B cell (primary cell): ENCODE measurements around the gene ST8SIA6. TPM values are rescaled to one million over a fixed set of nuclear protein-coding genes. Genes with fewer than 3 reads are reported as not detected.

Experiments used
- ATAC-seq: fragments of 200-7000 bp; cut with Tn5 transposase; one replicate; pipeline ENCODE4 v1.10.0; 2021; ENCODE audit warnings: low read depth, mild to moderate bottlenecking, moderate number of reproducible peaks, moderate library complexity
- CTCF ChIA-PET: fragments of 350-600 bp; sonication (Branson Sonifier 250); formaldehyde crosslinking; loops from one replicate; lab custom pipeline; 2021; ENCODE audit warnings: antibody characterized with exemption, inconsistent platforms; lab: Charles Lee
- POLR2A ChIA-PET: fragments of 350-600 bp; sonication (Branson Sonifier 250); formaldehyde crosslinking; loops from one replicate; lab custom pipeline; 2021; ENCODE audit warnings: antibody characterized with exemption; lab: Charles Lee
- DNase-seq: peaks from one replicate; pipeline ENCODE4 v3.0.0; 2013
- H2AFZ ChIP-seq: 2 replicates; pipeline ENCODE4 v1.6.1; 2012; ENCODE audit warnings: mild to moderate bottlenecking, low read depth, low read length; ENCODE audit not compliant: insufficient read depth, poor library complexity, severe bottlenecking
- H3K27ac ChIP-seq, 2 donors: 1 replicate in 1 of 2; 2 replicates in 1 of 2; pipeline ENCODE4 v1.5.1; 2012 to 2013; ENCODE audit warnings: low read length in 2 of 2, mild to moderate bottlenecking in 2 of 2, moderate library complexity in 1 of 2
- H3K27me3 ChIP-seq, 4 experiments: fragments of 200-600 bp in 1 of 4; sonication (generic) in 1 of 4; replicated peaks in 1 of 4; 1 replicate in 2 of 4; 2 replicates in 2 of 4; pipeline versions ENCODE4 v1.6.1 to v1.7.0; 2013 to 2016; ENCODE audit warnings: low read length in 3 of 4, mild to moderate bottlenecking in 2 of 4, mixed read lengths in 1 of 4, moderate library complexity in 1 of 4; ENCODE audit not compliant: insufficient read depth in 4 of 4, control insufficient read depth in 3 of 4; ENCODE audit errors: control extremely low read depth in 1 of 4
- H3K36me3 ChIP-seq, 2 experiments: replicated peaks in 1 of 2; 1 replicate in 1 of 2; 2 replicates in 1 of 2; pipeline versions ENCODE4 v1.6.1 to v1.7.1; 2013; ENCODE audit warnings: low read length in 1 of 2; ENCODE audit not compliant: insufficient read depth in 2 of 2, control insufficient read depth in 1 of 2; ENCODE audit errors: control extremely low read depth in 1 of 2, extremely low read depth in 1 of 2
- H3K4me1 ChIP-seq, 2 donors: fragments of 200-600 bp in 1 of 2; sonication (generic) in 1 of 2; 1 replicate in 1 of 2; 2 replicates in 1 of 2; pipeline versions ENCODE4 v1.5.1 to v1.6.1; 2013 to 2017; ENCODE audit warnings: low read length in 2 of 2; ENCODE audit not compliant: control insufficient read depth in 2 of 2, insufficient read depth in 2 of 2
- H3K4me2 ChIP-seq: replicated peaks from 2 replicates; pipeline ENCODE3; 2012; ENCODE audit warnings: mild to moderate bottlenecking, low read depth, low read length; ENCODE audit not compliant: poor library complexity, severe bottlenecking
- H3K4me3 ChIP-seq, 5 experiments: fragments of 200-600 bp in 1 of 5; sonication (generic) in 1 of 5; 1 replicate in 3 of 5; 2 replicates in 2 of 5; pipeline versions ENCODE4 v1.5.1 to v1.7.0; 2011 to 2016; ENCODE audit warnings: low read length in 4 of 5, mild to moderate bottlenecking in 4 of 5, low read depth in 2 of 5, control low read depth in 1 of 5, moderate library complexity in 1 of 5; ENCODE audit not compliant: insufficient read depth in 1 of 5; ENCODE audit errors: control extremely low read depth in 1 of 5, extremely low read depth in 1 of 5
- H3K79me2 ChIP-seq: fragments of 200-600 bp; sonication (generic); one replicate; pipeline ENCODE4 v1.6.0; 2016; ENCODE audit warnings: low read length; ENCODE audit not compliant: control insufficient read depth, insufficient read depth
- H3K9ac ChIP-seq: fragments of 200-600 bp; sonication (generic); 2 replicates; pipeline ENCODE4 v1.6.1; 2017; ENCODE audit warnings: mild to moderate bottlenecking, low read length, moderate library complexity
- H3K9me3 ChIP-seq, 3 donors: one replicate each; pipeline versions ENCODE4 v1.6.1 to v1.7.1; 2013; ENCODE audit warnings: low read length in 2 of 3; ENCODE audit not compliant: control insufficient read depth in 2 of 3, insufficient read depth in 1 of 3; ENCODE audit errors: control extremely low read depth in 1 of 3
- H4K20me1 ChIP-seq: 2 replicates; pipeline ENCODE4 v1.6.0; 2012; ENCODE audit warnings: mild to moderate bottlenecking, low read length; ENCODE audit not compliant: insufficient read depth, control insufficient read depth, poor library complexity, severe bottlenecking
- H3K27ac Mint-ChIP-seq: one replicate; pipeline ENCODE4 v1.8.0; 2021; ENCODE audit warnings: mixed read lengths
- H3K27me3 Mint-ChIP-seq: one replicate; pipeline ENCODE4 v1.8.0; 2021; ENCODE audit warnings: mixed read lengths
- H3K4me1 Mint-ChIP-seq: one replicate; pipeline ENCODE4 v1.8.0; 2021; ENCODE audit warnings: mixed read lengths
- H3K4me3 Mint-ChIP-seq: one replicate; pipeline ENCODE4 v1.8.0; 2021; ENCODE audit warnings: mixed read lengths
- H3K9me3 Mint-ChIP-seq: one replicate; pipeline ENCODE4 v1.8.0; 2022; ENCODE audit warnings: mixed read lengths; ENCODE audit not compliant: insufficient read depth
- CTCF ChIP-seq: fragments of 200-600 bp; IDR thresholded peaks from one replicate; pipeline ENCODE4 v1.8.0; 2022; ENCODE audit warnings: antibody characterized with exemption, mild to moderate bottlenecking
- EZH2 ChIP-seq: IDR thresholded peaks from 2 replicates; pipeline ENCODE4 v1.6.1; 2012; ENCODE audit warnings: borderline replicate concordance, low read depth, mild to moderate bottlenecking, moderate library complexity, low read length; ENCODE audit not compliant: insufficient read depth, poor library complexity, severe bottlenecking
- WGBS: methylation state at CpG from one replicate; pipeline ENCODE4 v1.1.5; 2013; ENCODE audit warnings: missing lambda C conversion rate; ENCODE audit not compliant: insufficient coverage; 5-methylcytosine and 5-hydroxymethylcytosine counted together
- intact Hi-C: fragments of 100-400 bp; cut with micrococcal nuclease; formaldehyde crosslinking; loops from one replicate; pipeline ENCODE4 v1.10.0; 2022
- polyA plus RNA-seq: library from polyadenylated mRNA; depleted of rRNA; stranded (reverse); fragments of >200 nt; gene quantifications from 2 replicates; pipeline ENCODE4 v1.2.3, GENCODE V29; 2012
- total RNA-seq, 2 donors: library from RNA; stranded (reverse); fragments of 120-200 nt in 1 of 2; gene quantifications; 1 replicate in 1 of 2; 2 replicates in 1 of 2; pipeline versions ENCODE4 v1.2.3 to v1.2.4, GENCODE V29; 2013 to 2022

ST8SIA6 gene
- total and polyA plus RNA-seq, 2 donors (not counting 1 experiment from before 2014, with no cell fraction given) = 0.04 TPM; not detected in 1

GRCh38 chr10:17407047-17407446 lies 47.3 kb downstream of the ST8SIA6 start:
- Histone ChIP-seq H3K4me1 (no peaks in the 10 kb centered on the region), H3K36me3 (no peaks in the 10 kb centered on the region), H2AFZ (no peak overlapping the region), H3K79me2 (no peaks in the 10 kb centered on the region), H3K9me3 (no peaks in the 10 kb centered on the region), H3K9ac (no peak overlapping the region), H3K4me2 (no peak overlapping the region), H3K27ac (no peak overlapping the region), H3K4me3 (no peak overlapping the region), H3K27me3 (peaks cover 0 to 5% (median 0%) of the 10 kb centered on the region in 4 experiments), H4K20me1 (no peaks in the 10 kb centered on the region)
- intact Hi-C loops = no loop called here
- no peak for ATAC-seq
- DNase-seq = no peak
- POLR2A ChIA-PET = no interaction called here
- 71% methylated on average over 4 of the region's 5 CpGs for WGBS
- Mint-ChIP-seq H3K27ac (no peak overlapping the region), H3K4me1 (no peaks in the 10 kb centered on the region), H3K4me3 (no peak overlapping the region), H3K27me3 (peaks cover 6% of the 10 kb centered on the region), H3K9me3 (no peaks in the 10 kb centered on the region)
- TF ChIP-seq CTCF (no peak), EZH2 (no peak)
- CTCF ChIA-PET = no interaction called here

GRCh38 chr10:17406036-17406834 lies 48.2 kb downstream of the ST8SIA6 start:
- DNase-seq (no peak), ATAC-seq (no peak)
- Histone ChIP-seq H3K79me2 (no peaks in the 10 kb centered on the region), H4K20me1 (no peaks in the 10 kb centered on the region), H3K4me1 (no peaks in the 10 kb centered on the region), H3K9me3 (no peaks in the 10 kb centered on the region), H3K27ac (no peak overlapping the region), H3K36me3 (no peaks in the 10 kb centered on the region), H3K4me3 (no peak overlapping the region), H3K4me2 (no peak overlapping the region), H2AFZ (no peak overlapping the region), H3K27me3 (peaks cover 0 to 5% (median 0%) of the 10 kb centered on the region in 4 experiments), H3K9ac (no peak overlapping the region)
- Mint-ChIP-seq H3K9me3 (no peaks in the 10 kb centered on the region), H3K27ac (no peak overlapping the region), H3K27me3 (peaks cover 6% of the 10 kb centered on the region), H3K4me3 (no peak overlapping the region), H3K4me1 (no peaks in the 10 kb centered on the region)
- WGBS = no CpG with 5 or more reads among the region's 7 CpGs
- intact Hi-C loops = no loop called here
- POLR2A ChIA-PET = no interaction called here
- CTCF ChIA-PET = interaction anchor here (0.7 kb wide), 1 partner anchor 568 kb away, joined by 4 read pairs; no protein-coding TSS in a partner anchor
- TF ChIP-seq CTCF = no peak
- TF ChIP-seq EZH2 = no peak
